ENCODE results near the gene SUPT5H. TPM values are rescaled to one million over a fixed set of nuclear protein-coding genes. Genes with fewer than 3 reads are reported as not detected.

Gene SUPT5H
- total RNA-seq, 1 experiment from 2014 or later: 59.9 TPM

DNA sequence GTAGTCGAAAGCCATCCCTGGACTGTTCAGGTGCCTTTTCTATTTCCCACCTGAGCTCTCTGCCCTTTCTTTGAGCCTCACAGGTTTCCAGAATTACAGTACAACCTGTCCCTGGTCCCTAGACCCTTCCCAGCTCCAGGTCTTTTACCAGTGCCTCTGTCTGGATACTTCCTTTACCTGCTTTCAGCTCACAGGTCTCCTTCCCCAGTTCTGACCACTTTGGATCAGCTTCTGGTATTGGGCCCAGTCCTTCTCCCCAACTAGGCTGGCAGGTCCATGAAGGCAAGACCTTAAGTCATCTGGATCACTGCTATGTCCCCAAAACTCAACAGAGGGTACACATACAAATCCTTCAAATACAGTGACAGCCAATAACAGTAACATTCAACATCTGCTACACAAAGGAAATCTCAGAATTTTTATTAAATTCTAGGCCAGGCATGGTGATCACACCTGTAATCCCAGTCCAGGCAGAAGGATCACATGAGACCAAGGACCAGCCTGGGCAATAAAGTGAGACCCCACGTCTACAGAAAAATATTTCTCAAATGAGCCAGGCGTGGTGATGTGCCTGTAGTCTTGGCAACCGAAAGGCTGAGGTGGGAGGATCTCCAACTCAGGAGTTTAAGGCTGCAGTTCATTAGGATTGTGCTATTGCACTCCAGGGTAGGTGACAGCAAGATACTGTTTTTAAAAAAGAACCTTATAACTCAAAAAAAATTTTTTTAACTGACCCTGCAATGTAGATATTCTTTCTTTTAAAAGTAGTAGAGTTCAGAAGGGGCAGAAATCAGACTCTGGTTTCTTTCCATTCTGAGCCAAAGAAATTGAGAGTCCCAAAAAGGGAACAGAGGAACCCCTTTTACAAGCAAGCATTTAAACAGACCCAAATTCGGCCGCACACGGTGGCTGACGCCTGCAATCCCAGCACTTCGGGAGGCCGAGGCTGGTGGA is 11.0 kb upstream of the SUPT5H start:
- H3K4me1 ChIP-seq (ENCODE audit: insufficient read depth, low read length): peaks cover 32% of the 10 kb centered on the region
- H4K20me1 ChIP-seq (ENCODE audit: low read length): peaks cover 21% of the 10 kb centered on the region
- ChIA-PET POLR2A (ENCODE audit: unreplicated experiment) (no interaction called here), CTCF (no interaction called here)
- H3K4me3 ChIP-seq (ENCODE audit: low read length): peak overlapping the region; percentile 95
- no peaks in the 10 kb centered on the region for H3K9me2 ChIP-seq (replicated peaks; ENCODE audit: low read length)
- peaks cover 32% of the 10 kb centered on the region for H3K79me2 ChIP-seq (ENCODE audit: low read length)
- TF ChIP-seq EZH2 (IDR thresholded peaks at IDR 0.05; ENCODE audit: low read length, unreplicated experiment) (no peak), EZH2phosphoT487 (IDR thresholded peaks at IDR 0.05; ENCODE audit: borderline replicate concordance, low read length) (no peak)
- TF ChIP-seq, protein P1, sequence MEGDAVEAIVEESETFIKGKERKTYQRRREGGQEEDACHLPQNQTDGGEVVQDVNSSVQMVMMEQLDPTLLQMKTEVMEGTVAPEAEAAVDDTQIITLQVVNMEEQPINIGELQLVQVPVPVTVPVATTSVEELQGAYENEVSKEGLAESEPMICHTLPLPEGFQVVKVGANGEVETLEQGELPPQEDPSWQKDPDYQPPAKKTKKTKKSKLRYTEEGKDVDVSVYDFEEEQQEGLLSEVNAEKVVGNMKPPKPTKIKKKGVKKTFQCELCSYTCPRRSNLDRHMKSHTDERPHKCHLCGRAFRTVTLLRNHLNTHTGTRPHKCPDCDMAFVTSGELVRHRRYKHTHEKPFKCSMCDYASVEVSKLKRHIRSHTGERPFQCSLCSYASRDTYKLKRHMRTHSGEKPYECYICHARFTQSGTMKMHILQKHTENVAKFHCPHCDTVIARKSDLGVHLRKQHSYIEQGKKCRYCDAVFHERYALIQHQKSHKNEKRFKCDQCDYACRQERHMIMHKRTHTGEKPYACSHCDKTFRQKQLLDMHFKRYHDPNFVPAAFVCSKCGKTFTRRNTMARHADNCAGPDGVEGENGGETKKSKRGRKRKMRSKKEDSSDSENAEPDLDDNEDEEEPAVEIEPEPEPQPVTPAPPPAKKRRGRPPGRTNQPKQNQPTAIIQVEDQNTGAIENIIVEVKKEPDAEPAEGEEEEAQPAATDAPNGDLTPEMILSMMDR (conservative IDR thresholded peaks at IDR 0.05; ENCODE audit: low read depth, low read length): no peak
- DNase-seq: no peak
- no peaks in the 10 kb centered on the region for H3K9me3 ChIP-seq (ENCODE audit: low read length)
- peaks cover 27% of the 10 kb centered on the region for H3F3A ChIP-seq (ENCODE audit: low read length, unreplicated experiment)
- no TSS peak for BruUV-seq (replicated peaks)
- no peaks in the 10 kb centered on the region for H3K27me3 ChIP-seq (ENCODE audit: low read length)
- peaks cover 30% of the 10 kb centered on the region for H3K36me3 ChIP-seq (ENCODE audit: low read depth, low read length)
- H2AFZ ChIP-seq (ENCODE audit: low read length): no peak overlapping the region
- H3K4me2 ChIP-seq (ENCODE audit: low read length): peak overlapping the region; percentile 87
- ATAC-seq: no peak
- H3K9ac ChIP-seq (ENCODE audit: low read length): peak overlapping the region; percentile 100
- intact Hi-C loops (cut with micrococcal nuclease): no loop called here
- H3K27ac ChIP-seq (ENCODE audit: low read length): peak overlapping the region; percentile 100

GRCh38 chr19:39435499-39436349 is 9.7 kb upstream of the SUPT5H start, which contains the start of gene RPS16:
RPS16 (minus strand) TSS chr19:39435949; CDS start chr19:39435895, 54 bp downstream.
- peak within 1 kb of the TSS; percentile 100 for H3K27ac ChIP-seq (ENCODE audit: low read length)
- H3K27me3 ChIP-seq (ENCODE audit: low read length): no peaks in the 10 kb centered on the region
- no TSS peak for BruUV-seq (replicated peaks)
- H3K9me2 ChIP-seq (replicated peaks; ENCODE audit: low read length): no peaks in the 10 kb centered on the region
- H3K36me3 ChIP-seq (ENCODE audit: low read depth, low read length): peaks cover 30% of the 10 kb centered on the region
- H2AFZ ChIP-seq (ENCODE audit: low read length): 0 out of 2 replicates have a peak within 1 kb of the TSS, but pooled peaks have one; percentile 29
- TF ChIP-seq EZH2 (IDR thresholded peaks at IDR 0.05; ENCODE audit: low read length, unreplicated experiment) (no peak), EZH2phosphoT487 (IDR thresholded peaks at IDR 0.05; ENCODE audit: borderline replicate concordance, low read length) (no peak)
- TF ChIP-seq, protein P1 (conservative IDR thresholded peaks at IDR 0.05; ENCODE audit: low read depth, low read length): no peak
- peak within 1 kb of the TSS; percentile 100 for H3K9ac ChIP-seq (ENCODE audit: low read length)
- intact Hi-C loops (cut with micrococcal nuclease): no loop called here
- peaks cover 32% of the 10 kb centered on the region for H3K79me2 ChIP-seq (ENCODE audit: low read length)
- peak; percentile 95 for DNase-seq
- POLR2A ChIA-PET (ENCODE audit: unreplicated experiment): interaction anchor here (0.6 to 1.0 kb wide), 11 partner anchors 10 to 1131 kb away, joined by 3 to 6 read pairs (median 4); partner anchors contain the start of genes DYRK1B and SUPT5H
- peaks cover 27% of the 10 kb centered on the region for H3F3A ChIP-seq (ENCODE audit: low read length, unreplicated experiment)
- peaks cover 21% of the 10 kb centered on the region for H4K20me1 ChIP-seq (ENCODE audit: low read length)
- H3K9me3 ChIP-seq (ENCODE audit: low read length): no peaks in the 10 kb centered on the region
- peaks cover 27% of the 10 kb centered on the region for H3K4me1 ChIP-seq (ENCODE audit: insufficient read depth, low read length)
- ATAC-seq: peak; percentile 87
- H3K4me3 ChIP-seq (ENCODE audit: low read length): peak within 1 kb of the TSS; percentile 95
- peak within 1 kb of the TSS; percentile 99 for H3K4me2 ChIP-seq (ENCODE audit: low read length)
- CTCF ChIA-PET: interaction anchor here (0.6 kb wide), 1 partner anchor 38 kb away, joined by 3 read pairs; no protein-coding TSS in a partner anchor
